HepG2 (cell line): ENCODE data around the gene DOK4. TPM values are rescaled to one million over a fixed set of nuclear protein-coding genes. Genes with fewer than 3 reads are reported as not detected.

ENCODE experiments used
- ATAC-seq: fragments of 200-7000 bp; cut with Tn5 transposase; 3 replicates; pipeline ENCODE4 v1.9.1; 2020; ENCODE audit warnings: mild to moderate bottlenecking, moderate library complexity
- BruUV-seq: library from RNA; stranded (reverse); fragments of 400-500 nt; replicated peaks from 2 replicates; lab custom pipeline; 2021; lab: Mats Ljungman, UMichigan
- CTCF ChIA-PET: fragments of 300-600 bp; formaldehyde crosslinking; extraction: SDS; loops from one replicate; lab custom pipeline; 2021; ENCODE audit warnings: low total read pairs, inconsistent platforms, low intra/inter-chr PET ratio; lab: Yijun Ruan, JAX
- POLR2A ChIA-PET: fragments of 350-600 bp; sonication (Branson Sonifier 250); formaldehyde crosslinking; loops from one replicate; lab custom pipeline; 2020; ENCODE audit warnings: antibody characterized with exemption, inconsistent platforms; lab: Yijun Ruan, JAX
- DNase-seq: peaks from one replicate; pipeline ENCODE4 v3.0.0-alpha.2; 2015; ENCODE audit warnings: low spot score
- FAIRE-seq: peaks from 3 replicates; lab custom pipeline; 2011; peaks lifted over from hg19 to GRCh38; lab: Jason Lieb, UNC
- H2AFZ ChIP-seq: one replicate; pipeline ENCODE4 v1.6.1; 2011; ENCODE audit warnings: low read length, inconsistent platforms
- H3K27ac ChIP-seq: fragments of 300-600 bp; 3 replicates; pipeline ENCODE4 v1.8.0; 2011; ENCODE audit warnings: mixed run types, mild to moderate bottlenecking, mixed read lengths, low read length, inconsistent platforms; ENCODE audit not compliant: insufficient read depth; ENCODE audit errors: extremely low read length
- H3K27me3 ChIP-seq, 2 experiments: fragments of 200-600 bp in 1 of 2; 2 replicates in 1 of 2; 3 replicates in 1 of 2; pipeline versions ENCODE4 v1.6.0 to v1.8.0; 2011; ENCODE audit warnings: low read length in 2 of 2, mild to moderate bottlenecking in 2 of 2, moderate library complexity in 2 of 2, inconsistent platforms in 1 of 2; ENCODE audit not compliant: insufficient read depth in 2 of 2, control insufficient read depth in 1 of 2
- H3K36me3 ChIP-seq, 2 experiments: fragments of 200-600 bp in 1 of 2; replicated peaks in 1 of 2; 2 replicates in 1 of 2; 3 replicates in 1 of 2; pipeline versions ENCODE4 v1.5.1 to v1.8.0; 2011; ENCODE audit warnings: low read length in 2 of 2, inconsistent platforms in 1 of 2; ENCODE audit not compliant: insufficient read depth in 2 of 2, control insufficient read depth in 1 of 2
- H3K4me1 ChIP-seq: 2 replicates; pipeline ENCODE4 v1.5.1; 2012; ENCODE audit warnings: low read length, inconsistent platforms; ENCODE audit not compliant: insufficient read depth
- H3K4me2 ChIP-seq: 2 replicates; pipeline ENCODE4 v1.6.0; 2011; ENCODE audit warnings: low read depth, low read length, inconsistent platforms
- H3K4me3 ChIP-seq, 3 experiments: fragments of 200-600 bp in 1 of 3; sonication (generic), shearing (Covaris generic) in 1 of 3; replicated peaks in 1 of 3; 2 replicates each; pipeline ENCODE4 v1.5.1; 2011 to 2016; ENCODE audit warnings: low read length in 3 of 3, inconsistent platforms in 2 of 3, low read depth in 2 of 3, mild to moderate bottlenecking in 2 of 3, control low read depth in 1 of 3, mixed read lengths in 1 of 3; ENCODE audit not compliant: insufficient read depth in 1 of 3
- H3K79me2 ChIP-seq: one replicate; pipeline ENCODE4 v1.6.1; 2011; ENCODE audit warnings: low read length, inconsistent platforms; ENCODE audit not compliant: insufficient read depth
- H3K9ac ChIP-seq: 2 replicates; pipeline ENCODE4 v1.6.0; 2011; ENCODE audit warnings: mild to moderate bottlenecking, low read depth, low read length, inconsistent platforms; ENCODE audit not compliant: insufficient read depth
- H3K9me3 ChIP-seq: 2 replicates; pipeline ENCODE4 v1.5.1; 2012; ENCODE audit warnings: mild to moderate bottlenecking, low read length
- H4K20me1 ChIP-seq: 2 replicates; pipeline ENCODE4 v1.6.0; 2011; ENCODE audit warnings: inconsistent platforms, mild to moderate bottlenecking, low read length, moderate library complexity; ENCODE audit not compliant: insufficient read depth
- HOXA7 ChIP-seq: sonication (generic); formaldehyde crosslinking; IDR thresholded peaks from 2 replicates; pipeline ENCODE4 v1.8.1; 2022; ENCODE audit warnings: mild to moderate bottlenecking, missing genetic modification reagents, moderate library complexity
- ZFP91 ChIP-seq: sonication (generic); formaldehyde crosslinking; IDR thresholded peaks from 2 replicates; pipeline ENCODE4 v1.9.0; 2022; ENCODE audit warnings: missing genetic modification reagents, mild to moderate bottlenecking, borderline replicate concordance
- ZFX ChIP-seq: sonication (generic); formaldehyde crosslinking; IDR thresholded peaks from 2 replicates; pipeline ENCODE4 v1.4.0; 2020; ENCODE audit warnings: mild to moderate bottlenecking, low read depth, missing genetic modification reagents, moderate library complexity
- ZKSCAN5 ChIP-seq: sonication (generic); formaldehyde crosslinking; IDR thresholded peaks from 2 replicates; pipeline ENCODE4 v1.5.1; 2020; ENCODE audit warnings: mild to moderate bottlenecking, missing genetic modification reagents
- ZNF687 ChIP-seq: sonication (generic); formaldehyde crosslinking; IDR thresholded peaks from 2 replicates; pipeline ENCODE4 v1.5.1; 2020; ENCODE audit warnings: mild to moderate bottlenecking, missing genetic modification reagents, moderate library complexity
- WGBS: methylation state at CpG from one replicate; pipeline ENCODE4 v1.1.6; 2017; ENCODE audit warnings: low lambda C conversion rate; 5-methylcytosine and 5-hydroxymethylcytosine counted together
- in situ Hi-C: cut with HindIII; loops from 2 replicates; pipeline ENCODE4 v1.10.0; 2017; ENCODE audit warnings: low pct_unique_long_range_greater_than_20kb; ENCODE audit not compliant: extremely low pct_ligation_motif_present
- intact Hi-C: fragments of 100-400 bp; cut with micrococcal nuclease; formaldehyde crosslinking; loops from one replicate; pipeline ENCODE4 v1.10.0; 2022; ENCODE audit not compliant: unreplicated experiment
- polyA plus RNA-seq, 8 experiments: library from polyadenylated mRNA; depleted of rRNA in 3 of 8; stranded (reverse) in 7 of 8; unstranded in 1 of 8; fragments of >200 nt; fragmentation: Illumina TruSeq in 4 of 8; extraction: Trizol in 4 of 8; gene quantifications; 2 replicates each; pipeline versions ENCODE4 v1.2.1 to v1.2.3, GENCODE V29; 2011 to 2016; ENCODE audit warnings: low read depth in 4 of 8, missing spikeins in 1 of 8, mixed read lengths in 1 of 8; ENCODE audit not compliant: insufficient read depth in 1 of 8
- total RNA-seq, 5 experiments: library from RNA; depleted of rRNA; stranded (reverse); fragments of >200 nt; fragmentation: Illumina TruSeq; extraction: Trizol; gene quantifications; 2 replicates each; pipeline ENCODE4 v1.2.3, GENCODE V29; 2016; ENCODE audit warnings: low read depth in 1 of 5

DOK4 gene
- total and polyA plus RNA-seq, 2 of the 13 experiments (the other 11 are each of a cell fraction or from before 2014, with no cell fraction given), result 52.7 to 70.0 TPM

- FAIRE-seq (no peak), ATAC-seq (no peak), DNase-seq (no peak)
- no peak overlapping the region for H3K27ac ChIP-seq
- no peaks in the 10 kb centered on the region for H3K9me3 ChIP-seq
- no TSS peak for BruUV-seq
- intact Hi-C loops, result no loop called here
- H3K36me3 ChIP-seq, result no peaks in the 10 kb centered on the region
- peaks cover 31% of the 10 kb centered on the region for H3K4me1 ChIP-seq
- no peak overlapping the region for H3K4me2 ChIP-seq
- H2AFZ ChIP-seq, result no peak overlapping the region
- no peak overlapping the region for H3K4me3 ChIP-seq
- no peak overlapping the region for H3K9ac ChIP-seq
- CTCF ChIA-PET, result no interaction called here
- H3K27me3 ChIP-seq, result 0 out of 5 replicates have a peak, but pooled peaks cover 0 to 1% of the 10 kb centered on the region in 2 experiments
- in situ Hi-C loops, result loop anchor here (5.0 kb wide), 3 partner anchors 38 to 213 kb away; no protein-coding TSS in a partner anchor
- no peaks in the 10 kb centered on the region for H3K79me2 ChIP-seq
- no peaks in the 10 kb centered on the region for H4K20me1 ChIP-seq
- TF ChIP-seq ZKSCAN5 (no peak), ZFP91 (CRISPR knock-in tag) (0 out of 2 replicates have a peak, but pooled peaks have one; percentile 21), ZNF687 (CRISPR knock-in tag) (peak; percentile 36; the same call in 1 of the 2 replicates), HOXA7 (CRISPR knock-in tag) (no peak), ZFX (CRISPR knock-in tag) (peak; percentile 8; the same call in 1 of the 2 replicates)
- POLR2A ChIA-PET, result interaction anchor here (3.5 kb wide), 1 partner anchor 43 kb away, joined by 12 read pairs; no protein-coding TSS in a partner anchor
- WGBS, result 72% methylated on average over 22 of the region's 23 CpGs
Measured at GRCh38 chr16:57514791-57515600, 28.7 kb upstream of the DOK4 start.
